CD14-positive monocyte (primary cell): ENCODE measurements around the gene CTNNA3. TPM values are rescaled to one million over a fixed set of nuclear protein-coding genes. Genes with fewer than 3 reads are reported as not detected.

Source experiments
- DNase-seq, 3 donors: peaks; one replicate each; pipeline ENCODE4 v3.0.0-alpha.2; 2011 to 2022
- H2AFZ ChIP-seq: 2 replicates; pipeline ENCODE4 v1.6.0; 2012; ENCODE audit warnings: mild to moderate bottlenecking, low read depth, low read length, inconsistent platforms; ENCODE audit not compliant: insufficient read depth, poor library complexity, severe bottlenecking
- H3K27ac ChIP-seq, 2 donors: 1 replicate in 1 of 2; 2 replicates in 1 of 2; pipeline ENCODE4 v1.5.1; 2012 to 2013; ENCODE audit warnings: low read length in 2 of 2, control low read depth in 1 of 2, inconsistent platforms in 1 of 2, low read depth in 1 of 2, mild to moderate bottlenecking in 1 of 2
- H3K27me3 ChIP-seq, 2 donors: one replicate each; pipeline versions ENCODE4 v1.6.0 to v1.6.1; 2011 to 2013; ENCODE audit warnings: low read length in 2 of 2; ENCODE audit not compliant: control insufficient read depth in 2 of 2, insufficient read depth in 2 of 2
- H3K36me3 ChIP-seq, 2 donors: replicated peaks in 1 of 2; 1 replicate in 1 of 2; 2 replicates in 1 of 2; pipeline versions ENCODE4 v1.5.1 to v1.6.1; 2012 to 2013; ENCODE audit warnings: low read length in 2 of 2, control low read depth in 1 of 2, inconsistent platforms in 1 of 2, mild to moderate bottlenecking in 1 of 2; ENCODE audit not compliant: insufficient read depth in 2 of 2, control insufficient read depth in 1 of 2
- H3K4me1 ChIP-seq, 2 donors: 1 replicate in 1 of 2; 2 replicates in 1 of 2; pipeline versions ENCODE4 v1.5.1 to v1.6.1; 2012 to 2013; ENCODE audit warnings: low read length in 2 of 2, control low read depth in 1 of 2, inconsistent platforms in 1 of 2, mild to moderate bottlenecking in 1 of 2, moderate library complexity in 1 of 2; ENCODE audit not compliant: insufficient read depth in 2 of 2, control insufficient read depth in 1 of 2
- H3K4me2 ChIP-seq: replicated peaks from 2 replicates; pipeline ENCODE3; 2012; ENCODE audit warnings: low read length, moderate library complexity, mild to moderate bottlenecking; ENCODE audit not compliant: poor library complexity, severe bottlenecking; ENCODE audit errors: extremely low read depth
- H3K4me3 ChIP-seq, 3 experiments: fragments of 200-600 bp in 1 of 3; sonication (generic) in 1 of 3; replicated peaks in 1 of 3; 1 replicate in 2 of 3; 2 replicates in 1 of 3; pipeline ENCODE4 v1.5.1; 2011 to 2013; ENCODE audit warnings: low read length in 3 of 3, mild to moderate bottlenecking in 3 of 3, control low read depth in 2 of 3, low read depth in 2 of 3, inconsistent platforms in 1 of 3, moderate library complexity in 1 of 3
- H3K79me2 ChIP-seq: 2 replicates; pipeline ENCODE4 v1.6.0; 2012; ENCODE audit warnings: mild to moderate bottlenecking, control low read depth, inconsistent platforms, low read length, moderate library complexity; ENCODE audit not compliant: insufficient read depth
- H3K9ac ChIP-seq: 2 replicates; pipeline ENCODE4 v1.6.0; 2017; ENCODE audit warnings: low read length, mild to moderate bottlenecking; ENCODE audit not compliant: insufficient read depth, poor library complexity, severe bottlenecking
- H3K9me3 ChIP-seq, 2 donors: replicated peaks in 1 of 2; 1 replicate in 1 of 2; 2 replicates in 1 of 2; pipeline versions ENCODE4 v1.5.1 to v1.6.1; 2012 to 2013; ENCODE audit warnings: low read length in 2 of 2, control low read depth in 1 of 2; ENCODE audit not compliant: control insufficient read depth in 1 of 2, insufficient read depth in 1 of 2
- H4K20me1 ChIP-seq: 2 replicates; pipeline ENCODE4 v1.6.0; 2012; ENCODE audit warnings: mild to moderate bottlenecking, low read length, control low read depth, moderate library complexity; ENCODE audit not compliant: insufficient read depth
- H3K27ac Mint-ChIP-seq, 7 donors: one replicate each; pipeline ENCODE4 v1.8.0; 2020; ENCODE audit warnings: mild to moderate bottlenecking in 7 of 7, mixed read lengths in 7 of 7, moderate library complexity in 6 of 7, inconsistent platforms in 2 of 7
- H3K27me3 Mint-ChIP-seq, 3 donors: one replicate each; pipeline ENCODE4 v1.8.0; 2021 to 2022; ENCODE audit warnings: low read depth in 3 of 3, mild to moderate bottlenecking in 3 of 3, mixed read lengths in 3 of 3, moderate library complexity in 3 of 3, inconsistent platforms in 1 of 3
- H3K36me3 Mint-ChIP-seq, 2 donors: one replicate each; pipeline ENCODE4 v1.8.0; 2020; ENCODE audit warnings: mixed read lengths in 2 of 2, inconsistent platforms in 1 of 2, mild to moderate bottlenecking in 1 of 2
- H3K4me1 Mint-ChIP-seq: one replicate; pipeline ENCODE4 v1.8.0; 2020; ENCODE audit warnings: mild to moderate bottlenecking, mixed read lengths
- H3K4me3 Mint-ChIP-seq, 2 donors: one replicate each; pipeline ENCODE4 v1.8.0; 2020; ENCODE audit warnings: mild to moderate bottlenecking in 2 of 2, mixed read lengths in 2 of 2, moderate library complexity in 1 of 2
- H3K9me3 Mint-ChIP-seq, 7 donors: one replicate each; pipeline ENCODE4 v1.8.0; 2020 to 2022; ENCODE audit warnings: mixed read lengths in 7 of 7, mild to moderate bottlenecking in 6 of 7, moderate library complexity in 6 of 7, inconsistent platforms in 2 of 7
- WGBS: methylation state at CpG from one replicate; pipeline ENCODE4 v1.1.5; 2013; ENCODE audit warnings: missing lambda C conversion rate; ENCODE audit not compliant: insufficient coverage; 5-methylcytosine and 5-hydroxymethylcytosine counted together
- intact Hi-C, 2 donors: fragments of 100-400 bp; cut with micrococcal nuclease; formaldehyde crosslinking; loops; one replicate each; pipeline versions ENCODE4 v1.15.0 to v1.15.1; 2023
- polyA plus RNA-seq, 3 donors: library from polyadenylated mRNA; depleted of rRNA in 1 of 3; unstranded in 2 of 3; stranded (reverse) in 1 of 3; fragments of 300-500 nt in 2 of 3; fragments of >200 nt in 1 of 3; fragmentation: Illumina TruSeq in 2 of 3; gene quantifications; 1 replicate in 2 of 3; 2 replicates in 1 of 3; pipeline ENCODE4 v1.2.3, GENCODE V29; 2012 to 2021
- TF ChIP-seq, protein P1 (sequence below): fragments of 200-600 bp; IDR thresholded peaks from one replicate; pipeline ENCODE4 v1.8.0; 2022; ENCODE audit warnings: antibody characterized with exemption, mild to moderate bottlenecking

CTNNA3 gene
- polyA plus RNA-seq, 3 donors: not detected

DNA sequence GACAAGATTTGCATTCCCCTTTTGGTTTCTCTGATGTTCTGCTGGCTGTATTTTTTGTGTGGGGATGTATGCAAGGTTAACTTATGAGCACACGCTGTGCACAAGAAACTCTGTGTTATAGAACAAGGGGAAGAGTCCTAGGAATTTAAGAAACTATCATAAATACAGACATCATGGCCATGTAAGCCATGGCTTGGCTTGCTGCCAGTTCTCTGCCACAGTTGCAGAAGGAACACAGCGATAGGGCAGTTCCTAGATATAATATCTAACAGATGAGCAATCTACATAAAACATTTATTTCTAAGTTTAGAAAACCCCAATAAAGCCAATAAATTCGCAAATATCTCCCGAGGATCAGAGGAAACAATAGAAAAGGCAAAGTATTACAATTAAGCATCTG lies 616.9 kb downstream of the CTNNA3 start:
- Mint-ChIP-seq H3K4me3 (no peak overlapping the region), H3K27me3 (no peaks in the 10 kb centered on the region), H3K36me3 (no peaks in the 10 kb centered on the region), H3K9me3 (peaks cover 0 to 3% (median 2%) of the 10 kb centered on the region in 7 donors), H3K4me1 (no peaks in the 10 kb centered on the region), H3K27ac (no peak overlapping the region)
- WGBS: no CpG with 5 or more reads among the region's 4 CpGs
- DNase-seq: no peak
- Histone ChIP-seq H2AFZ (no peak overlapping the region), H3K27ac (no peak overlapping the region), H3K4me2 (no peak overlapping the region), H3K79me2 (no peaks in the 10 kb centered on the region), H3K9me3 (no peaks in the 10 kb centered on the region), H3K27me3 (no peaks in the 10 kb centered on the region), H3K4me3 (no peak overlapping the region), H3K4me1 (no peaks in the 10 kb centered on the region), H4K20me1 (no peaks in the 10 kb centered on the region), H3K36me3 (no peaks in the 10 kb centered on the region), H3K9ac (no peak overlapping the region)
- TF ChIP-seq, protein P1, sequence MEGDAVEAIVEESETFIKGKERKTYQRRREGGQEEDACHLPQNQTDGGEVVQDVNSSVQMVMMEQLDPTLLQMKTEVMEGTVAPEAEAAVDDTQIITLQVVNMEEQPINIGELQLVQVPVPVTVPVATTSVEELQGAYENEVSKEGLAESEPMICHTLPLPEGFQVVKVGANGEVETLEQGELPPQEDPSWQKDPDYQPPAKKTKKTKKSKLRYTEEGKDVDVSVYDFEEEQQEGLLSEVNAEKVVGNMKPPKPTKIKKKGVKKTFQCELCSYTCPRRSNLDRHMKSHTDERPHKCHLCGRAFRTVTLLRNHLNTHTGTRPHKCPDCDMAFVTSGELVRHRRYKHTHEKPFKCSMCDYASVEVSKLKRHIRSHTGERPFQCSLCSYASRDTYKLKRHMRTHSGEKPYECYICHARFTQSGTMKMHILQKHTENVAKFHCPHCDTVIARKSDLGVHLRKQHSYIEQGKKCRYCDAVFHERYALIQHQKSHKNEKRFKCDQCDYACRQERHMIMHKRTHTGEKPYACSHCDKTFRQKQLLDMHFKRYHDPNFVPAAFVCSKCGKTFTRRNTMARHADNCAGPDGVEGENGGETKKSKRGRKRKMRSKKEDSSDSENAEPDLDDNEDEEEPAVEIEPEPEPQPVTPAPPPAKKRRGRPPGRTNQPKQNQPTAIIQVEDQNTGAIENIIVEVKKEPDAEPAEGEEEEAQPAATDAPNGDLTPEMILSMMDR: no peak
- intact Hi-C loops: no loop called here

DNA sequence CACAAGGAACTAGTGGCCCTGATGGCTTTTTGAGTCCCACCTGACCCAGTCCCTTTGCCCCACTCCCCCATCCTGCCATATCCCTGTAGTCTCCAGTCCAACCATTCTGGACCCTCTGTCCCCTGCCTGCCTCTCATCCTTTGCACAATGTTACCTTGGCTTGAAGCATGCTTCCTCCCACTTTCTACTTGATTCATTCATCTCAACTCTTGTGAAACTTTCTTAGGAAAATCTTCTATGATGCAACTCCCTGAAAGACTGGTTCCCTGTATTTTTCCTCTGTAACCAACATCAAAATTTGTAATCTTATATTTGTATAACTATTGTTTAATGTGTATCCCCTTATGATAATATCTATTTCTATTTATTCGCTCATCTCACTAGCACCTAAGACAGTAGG lies 618.6 kb downstream of the CTNNA3 start:
- H3K79me2 ChIP-seq: no peaks in the 10 kb centered on the region
- TF ChIP-seq, protein P1: no peak
- Mint-ChIP-seq H3K4me1 (no peaks in the 10 kb centered on the region), H3K4me3 (no peak overlapping the region), H3K27ac (no peak overlapping the region), H3K9me3 (peaks cover 0 to 4% (median 0%) of the 10 kb centered on the region in 7 donors), H3K27me3 (peaks cover 0 to 2% (median 0%) of the 10 kb centered on the region in 3 donors), H3K36me3 (no peaks in the 10 kb centered on the region)
- H3K27me3 ChIP-seq: no peaks in the 10 kb centered on the region
- H3K4me3 ChIP-seq: no peak overlapping the region
- no peak overlapping the region for H3K9ac ChIP-seq
- H3K36me3 ChIP-seq: no peaks in the 10 kb centered on the region
- intact Hi-C loops: no loop called here
- DNase-seq: no peak
- no peak overlapping the region for H3K4me2 ChIP-seq
- WGBS: no CpG with 5 or more reads among the region's 1 CpG
- H3K4me1 ChIP-seq: no peaks in the 10 kb centered on the region
- H3K27ac ChIP-seq: no peak overlapping the region
- H2AFZ ChIP-seq: no peak overlapping the region
- H4K20me1 ChIP-seq: no peaks in the 10 kb centered on the region
- H3K9me3 ChIP-seq: no peaks in the 10 kb centered on the region
